GM21825 (cell line): ENCODE measurements around the gene MRPL12.
A peak's percentile ranks its signal among the peaks of the same experiment; 100 is the strongest.

ENCODE experiments used
- ATAC-seq: cut with Tn5 transposase; IDR thresholded peaks from one replicate; pipeline ENCODE4 v1.9.1; 2021; ENCODE audit warnings: mild to moderate bottlenecking, moderate library complexity; ENCODE audit not compliant: unreplicated experiment

The MRPL12 gene

DNA sequence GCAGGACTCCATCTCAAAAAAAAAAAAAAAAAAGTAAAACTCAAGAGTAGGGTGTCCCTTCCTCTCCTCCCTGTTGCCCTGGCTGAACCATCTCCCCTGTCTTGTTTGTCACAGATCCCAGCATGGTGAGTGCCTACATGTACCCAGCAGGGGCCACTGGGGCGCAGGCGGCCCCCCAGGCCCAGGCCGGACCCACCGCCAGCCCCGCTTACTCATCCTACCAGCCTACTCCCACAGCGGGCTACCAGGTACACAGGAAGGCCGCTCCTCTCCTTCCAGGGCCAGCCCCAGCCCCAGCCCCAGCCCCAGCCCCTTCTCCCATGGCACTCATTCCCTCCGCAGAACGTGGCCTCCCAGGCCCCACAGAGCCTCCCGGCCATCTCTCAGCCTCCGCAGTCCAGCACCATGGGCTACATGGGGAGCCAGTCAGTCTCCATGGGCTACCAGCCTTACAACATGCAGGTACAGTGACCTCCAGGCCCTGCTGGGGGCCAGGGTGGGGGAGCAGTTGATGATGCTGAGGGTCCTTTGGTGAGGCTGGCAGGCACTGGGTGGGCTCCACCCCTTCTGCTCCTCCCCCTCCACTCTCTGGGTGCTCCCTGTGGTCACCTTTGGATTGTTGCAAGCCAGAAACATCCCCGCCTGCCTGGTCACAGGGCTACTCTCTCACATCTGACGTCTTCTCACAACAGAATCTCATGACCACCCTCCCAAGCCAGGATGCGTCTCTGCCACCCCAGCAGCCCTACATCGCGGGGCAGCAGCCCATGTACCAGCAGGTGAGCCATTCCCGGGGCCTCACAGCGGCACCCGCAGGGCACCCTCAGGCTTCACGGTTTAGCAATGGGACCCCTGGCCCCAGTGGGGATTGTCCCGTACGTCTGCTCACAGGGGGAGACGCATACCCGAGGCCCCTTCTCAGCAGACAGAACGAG, 2.5 kb upstream of the MRPL12 start:
- no peak for ATAC-seq

DNA sequence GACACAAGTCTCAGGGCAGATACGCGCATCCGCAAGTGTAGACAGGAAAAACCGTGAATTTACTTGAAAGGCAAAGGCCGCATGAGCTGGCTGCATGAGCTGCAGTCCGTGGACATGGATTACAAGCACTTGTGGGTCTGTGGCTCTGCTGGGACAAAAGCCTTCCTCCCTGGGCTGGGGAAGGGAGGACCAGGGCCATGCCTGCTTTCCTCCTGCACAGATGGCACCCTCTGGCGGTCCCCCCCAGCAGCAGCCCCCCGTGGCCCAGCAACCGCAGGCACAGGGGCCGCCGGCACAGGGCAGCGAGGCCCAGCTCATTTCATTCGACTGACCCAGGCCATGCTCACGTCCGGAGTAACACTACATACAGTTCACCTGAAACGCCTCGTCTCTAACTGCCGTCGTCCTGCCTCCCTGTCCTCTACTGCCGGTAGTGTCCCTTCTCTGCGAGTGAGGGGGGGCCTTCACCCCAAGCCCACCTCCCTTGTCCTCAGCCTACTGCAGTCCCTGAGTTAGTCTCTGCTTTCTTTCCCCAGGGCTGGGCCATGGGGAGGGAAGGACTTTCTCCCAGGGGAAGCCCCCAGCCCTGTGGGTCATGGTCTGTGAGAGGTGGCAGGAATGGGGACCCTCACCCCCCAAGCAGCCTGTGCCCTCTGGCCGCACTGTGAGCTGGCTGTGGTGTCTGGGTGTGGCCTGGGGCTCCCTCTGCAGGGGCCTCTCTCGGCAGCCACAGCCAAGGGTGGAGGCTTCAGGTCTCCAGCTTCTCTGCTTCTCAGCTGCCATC, 1.7 kb upstream of the MRPL12 start:
- no peak for ATAC-seq

DNA sequence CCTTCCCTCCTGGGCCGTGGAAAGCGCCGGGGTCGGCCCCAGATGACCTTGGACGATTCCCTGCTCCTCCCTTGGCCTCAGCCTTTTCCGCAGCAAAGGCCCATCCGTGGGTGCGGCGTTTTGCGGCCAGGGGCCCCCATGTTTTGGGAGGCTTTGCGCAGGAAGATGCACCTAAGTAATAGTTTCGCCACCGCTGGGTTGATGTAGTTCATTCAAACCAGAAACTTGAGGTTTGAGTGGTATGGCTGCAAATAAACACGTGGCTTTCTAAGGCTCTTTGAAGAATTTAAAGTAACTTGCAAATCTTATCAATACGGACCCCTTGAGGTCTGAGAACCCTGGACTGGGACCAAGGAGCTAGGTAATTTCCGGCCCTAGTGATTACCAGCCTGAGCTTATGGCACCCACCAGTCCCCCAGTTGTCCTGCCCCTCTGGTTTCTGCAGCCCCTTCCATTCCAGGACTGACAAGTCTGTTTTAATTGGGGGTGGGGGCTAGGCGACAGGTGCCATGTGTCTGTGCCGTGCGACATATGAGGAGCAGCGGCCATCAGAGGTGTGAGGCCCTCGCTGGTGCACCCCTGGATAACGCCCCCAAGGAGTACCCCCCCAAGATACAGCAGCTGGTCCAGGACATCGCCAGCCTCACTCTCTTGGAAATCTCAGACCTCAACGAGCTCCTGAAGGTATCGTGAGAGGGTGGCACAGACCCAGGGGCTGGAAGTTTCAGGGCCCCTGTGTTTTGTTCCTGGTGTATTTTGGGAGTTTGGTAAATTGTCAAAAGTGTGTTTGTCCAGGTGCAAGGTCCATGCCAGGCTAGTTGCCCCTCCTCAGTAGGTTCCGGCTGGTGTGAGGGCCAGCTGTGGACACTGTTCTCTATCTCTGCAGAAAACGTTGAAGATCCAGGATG, 834 bp downstream of the MRPL12 start:
- no peak for ATAC-seq

GRCh38 chr17:81705518-81706231, 2.5 kb downstream of the MRPL12 start:
- no peak for ATAC-seq

- ATAC-seq = no peak
Observed at GRCh38 chr17:81706232-81706611, 3.1 kb downstream of the MRPL12 start.

GRCh38 chr17:81706757-81707624, 3.8 kb downstream of the MRPL12 start:
- ATAC-seq = no peak

DNA sequence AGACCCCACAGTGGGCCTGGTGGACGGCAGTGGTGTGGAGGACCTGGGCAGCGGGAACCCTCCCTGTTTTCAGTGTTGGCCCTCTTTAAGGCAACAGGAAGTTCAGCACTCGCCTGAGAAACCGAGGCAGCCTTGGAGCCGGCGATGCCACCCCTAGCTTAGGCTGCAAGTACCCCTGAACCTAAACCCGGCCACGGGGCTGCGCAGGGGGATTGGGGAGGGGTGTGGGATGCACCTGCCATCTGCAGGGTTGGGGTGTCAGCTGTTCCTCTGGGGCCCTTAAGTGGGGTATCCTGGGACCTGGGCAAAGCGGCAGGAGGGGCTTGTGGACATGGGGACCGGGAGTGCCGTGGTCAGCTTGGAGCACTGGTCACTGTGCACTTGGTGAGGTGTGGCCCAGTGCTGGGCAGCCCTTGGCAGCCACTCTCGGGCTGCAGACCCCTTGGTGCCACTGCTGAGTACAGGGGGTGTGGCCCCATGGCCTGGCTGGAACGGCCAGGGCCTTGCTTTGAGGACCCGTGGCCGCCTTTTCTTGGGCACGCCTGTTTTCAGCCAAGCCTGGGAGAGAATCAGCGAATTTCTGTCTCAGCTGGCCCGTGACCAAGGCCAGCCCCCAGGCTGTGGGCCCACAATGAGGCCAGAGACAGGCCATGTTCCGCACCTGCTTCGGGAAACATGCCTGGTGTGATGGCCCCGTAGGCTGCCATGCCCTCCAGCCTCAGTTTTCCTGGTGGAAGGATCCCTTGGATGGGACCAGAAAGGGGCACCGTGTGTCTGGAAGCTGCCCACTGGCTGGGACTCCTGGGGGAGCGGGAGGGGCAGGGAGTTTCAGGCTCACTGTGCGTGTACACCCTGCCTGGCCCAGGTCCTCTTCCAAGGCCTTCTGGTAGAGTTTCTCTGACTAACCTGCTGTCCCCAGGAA, 4.8 kb downstream of the MRPL12 start:
- no peak for ATAC-seq

- no peak for ATAC-seq
Observed at GRCh38 chr17:81708739-81709185, 5.6 kb downstream of the MRPL12 start.

- ATAC-seq = no peak
Observed at GRCh38 chr17:81710514-81711308, 7.5 kb downstream of the MRPL12 start.

GRCh38 chr17:81711814-81712467, 8.8 kb downstream of the MRPL12 start, which contains the start of gene SLC25A10:
Gene SLC25A10 (plus strand): TSS chr17:81712284. CDS start chr17:81712427, 143 bp downstream.
- ATAC-seq = peak; percentile 53

DNA sequence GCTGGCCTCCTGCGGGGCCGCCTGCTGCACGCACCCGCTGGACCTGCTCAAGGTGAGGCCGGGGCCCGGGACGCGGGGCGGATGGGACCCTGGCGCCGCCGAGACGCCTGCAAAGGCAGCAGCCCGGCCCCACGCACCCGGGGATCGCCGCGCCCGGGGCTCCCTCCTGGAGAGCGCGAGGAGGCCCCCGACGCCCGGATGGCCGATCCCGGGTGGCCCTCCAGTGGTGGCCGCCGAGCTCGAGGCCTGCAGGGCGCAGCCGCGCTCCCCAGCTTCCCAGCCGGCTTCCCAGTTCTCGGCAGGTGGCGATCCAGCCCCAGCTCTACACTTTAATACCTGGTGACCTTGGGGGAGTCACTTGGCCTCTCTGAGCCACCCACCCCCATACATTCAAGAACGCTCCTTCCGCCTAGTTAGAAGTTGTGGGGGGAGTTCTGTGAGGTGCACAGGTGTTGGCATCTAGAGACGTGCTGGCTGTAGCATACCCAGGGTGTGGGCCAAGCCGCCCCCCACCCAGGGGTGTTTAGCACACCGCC, 9.4 kb downstream of the MRPL12 start:
- peak; percentile 10 for ATAC-seq

- no peak for ATAC-seq
Observed at GRCh38 chr17:81713004-81713555, 9.9 kb downstream of the MRPL12 start.

DNA sequence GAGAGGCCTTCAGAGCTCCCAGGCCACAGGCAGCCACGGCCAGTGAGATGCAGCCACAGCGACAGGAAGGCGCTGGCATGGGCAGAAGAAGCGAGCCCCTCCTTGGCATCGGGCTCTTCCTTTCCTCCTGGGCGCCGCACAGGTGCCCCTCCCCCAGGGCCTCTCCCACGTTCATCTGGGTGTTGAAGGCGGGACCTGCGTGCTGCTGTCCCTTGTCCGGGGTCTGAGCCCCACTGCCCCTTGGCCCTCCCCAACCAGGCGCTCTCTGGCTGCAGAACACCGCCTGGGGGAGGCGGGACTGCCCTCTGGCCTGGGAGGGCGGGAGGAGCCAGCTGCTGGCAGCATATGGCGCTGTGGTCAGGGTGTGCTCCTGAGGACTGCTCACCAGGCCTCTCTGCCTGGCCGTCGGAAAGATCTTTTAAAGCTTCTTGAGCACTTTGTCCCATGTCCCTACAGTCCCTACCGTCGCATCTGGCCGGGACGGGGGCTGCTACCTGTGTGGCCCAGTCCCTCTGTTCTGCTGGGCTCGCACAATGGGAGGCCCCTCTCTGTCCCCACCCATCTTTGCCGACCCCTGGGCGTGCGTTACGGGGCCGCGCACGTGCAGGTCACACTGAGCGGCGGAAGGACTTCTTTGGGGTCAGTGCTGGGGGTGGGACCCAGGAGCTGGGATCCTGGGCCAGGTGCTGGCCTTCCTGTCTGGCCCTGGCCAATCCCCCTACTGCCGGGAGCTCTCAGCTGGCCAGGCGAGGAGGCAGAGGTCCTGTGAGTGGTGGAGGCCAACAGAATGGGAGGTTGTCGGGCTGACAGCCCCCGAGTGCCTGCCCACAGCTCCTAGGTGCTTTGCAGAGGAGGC, 10.6 kb downstream of the MRPL12 start:
- ATAC-seq = no peak

- ATAC-seq = no peak
Observed at GRCh38 chr17:81714412-81715106, 11.4 kb downstream of the MRPL12 start.
